GM18870 (cell line): ENCODE measurements around the gene COLQ.
"Not testable (repeated sequence)": the region's sequence is repeated elsewhere in the genome, so short reads cannot be mapped to it uniquely, and the experiment has no call there.

Source experiments
- ATAC-seq: cut with Tn5 transposase; IDR thresholded peaks from one replicate; pipeline ENCODE4 v1.9.1; 2021; ENCODE audit warnings: moderate library complexity; ENCODE audit not compliant: unreplicated experiment

The COLQ gene

DNA sequence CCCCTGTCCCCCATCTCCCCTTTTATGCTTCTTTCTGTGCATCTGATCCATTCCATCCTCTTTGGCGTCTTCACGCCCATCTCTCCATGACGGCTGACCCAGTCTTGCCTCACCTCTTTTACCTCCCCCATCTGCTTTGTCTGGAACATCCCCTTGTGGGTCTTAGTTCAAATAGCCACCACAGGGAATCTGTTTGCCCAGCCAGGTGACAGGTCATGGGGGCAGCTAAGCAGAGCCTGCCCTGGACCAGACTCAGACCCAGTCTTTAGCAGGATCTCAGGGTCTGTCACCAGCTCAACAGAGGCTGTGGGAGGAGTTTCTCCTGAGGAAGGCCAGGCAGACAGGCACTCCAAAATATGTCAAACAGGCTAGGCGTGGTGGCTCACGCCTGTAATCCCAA lies 28.1 kb downstream of the COLQ start:
- ATAC-seq = no peak

DNA sequence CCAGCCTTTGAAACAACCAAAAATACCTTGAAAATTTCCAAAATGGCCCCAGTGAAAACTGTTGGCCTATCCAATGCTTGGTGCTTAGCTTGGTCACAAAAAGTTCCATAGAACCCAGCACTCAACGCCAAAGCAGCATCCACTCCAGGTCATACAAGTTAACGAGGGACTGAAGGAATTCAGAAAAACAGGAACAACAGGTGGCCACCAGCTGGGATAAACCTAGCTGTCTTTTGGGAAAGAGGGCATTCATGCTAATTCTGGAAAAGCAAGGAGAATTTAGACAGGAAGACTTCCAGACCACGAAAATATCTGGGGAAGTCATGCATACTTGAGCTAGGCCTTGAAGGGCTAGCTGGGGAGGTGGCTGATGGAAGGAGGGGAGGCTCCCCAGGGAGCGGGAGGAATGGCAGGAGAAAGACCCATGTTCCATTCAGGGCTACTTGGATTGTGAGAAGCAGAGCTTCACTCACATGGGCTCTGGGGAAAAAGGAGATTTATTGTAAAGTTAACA lies 28.6 kb downstream of the COLQ start:
- ATAC-seq = no peak

DNA sequence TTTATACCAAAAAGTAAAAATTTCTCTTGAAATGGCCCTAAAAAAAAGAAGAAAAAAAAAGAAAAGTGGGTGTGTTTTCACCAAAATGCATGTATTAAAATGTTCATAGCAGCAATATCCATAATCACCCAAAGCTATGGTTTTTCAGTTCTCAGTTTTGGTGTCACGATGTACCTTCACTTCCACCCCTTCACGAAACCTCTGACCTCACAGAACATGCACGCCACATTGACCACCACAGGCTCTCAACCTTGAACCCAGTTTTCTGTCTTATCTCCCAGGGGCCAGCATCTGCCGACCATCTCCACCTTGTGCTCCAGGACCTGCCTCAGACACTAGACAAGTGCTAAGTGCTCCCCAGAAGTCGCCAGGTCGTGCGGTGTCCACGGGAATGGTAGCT lies 30.4 kb downstream of the COLQ start:
- ATAC-seq = no peak

DNA sequence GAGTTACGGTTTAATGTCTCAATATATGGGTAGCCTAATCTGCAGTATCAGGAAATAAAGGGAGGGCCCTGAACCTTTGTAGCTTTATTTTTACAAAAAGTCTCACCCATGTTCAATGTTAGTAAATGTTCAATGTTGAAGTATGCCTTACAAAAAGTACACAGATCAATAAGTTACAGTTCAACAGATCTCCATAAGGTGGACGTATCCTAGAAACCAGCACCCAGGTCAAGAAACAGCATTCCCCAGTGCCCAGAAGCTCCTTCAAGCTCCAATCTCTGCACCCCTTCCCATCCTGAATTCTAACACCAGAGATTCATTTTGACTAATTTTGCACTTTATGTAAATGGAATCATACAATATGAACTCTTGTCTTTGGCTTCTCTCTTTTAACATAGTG lies 31.3 kb downstream of the COLQ start:
- no peak for ATAC-seq

DNA sequence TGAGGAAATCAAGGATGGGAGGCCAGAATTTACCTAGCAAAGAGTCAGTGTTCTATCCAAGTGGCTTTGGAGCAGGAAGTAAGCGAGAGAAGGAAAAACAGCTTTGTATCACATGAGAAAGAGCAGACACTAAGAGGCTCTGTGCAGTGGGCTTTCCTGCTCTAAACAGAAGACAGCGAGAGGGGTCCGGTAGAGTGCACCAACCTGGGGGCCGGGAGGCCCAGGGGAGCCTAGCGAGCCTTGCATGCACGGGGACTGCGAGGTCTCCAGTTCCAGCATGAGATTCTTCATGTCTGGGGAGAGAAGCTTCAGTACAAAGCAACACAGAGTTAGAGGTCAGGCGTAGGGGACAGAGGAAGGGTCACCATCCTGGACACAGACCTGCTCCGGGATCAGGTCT lies 33.5 kb downstream of the COLQ start:
- ATAC-seq = no peak

DNA sequence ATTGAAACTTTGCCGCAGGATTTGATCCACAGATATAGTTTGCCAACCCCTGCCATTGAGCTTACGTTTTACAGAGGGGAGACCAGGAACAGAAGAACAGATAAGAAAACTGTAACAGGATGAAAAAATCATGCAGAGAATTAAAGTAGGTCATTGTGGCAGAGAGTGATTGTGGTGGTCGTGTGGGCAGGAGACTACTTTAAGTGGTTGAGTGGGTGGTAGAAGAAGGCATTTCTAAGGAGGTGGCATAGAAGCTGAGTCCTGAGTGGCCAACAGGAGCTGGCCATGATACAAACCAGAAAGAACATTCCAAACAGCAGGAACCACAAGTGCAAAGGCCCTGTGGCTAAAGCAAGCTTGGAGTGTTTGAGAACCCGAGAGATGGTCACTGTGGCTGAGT lies 34.5 kb downstream of the COLQ start:
- ATAC-seq = no peak

DNA sequence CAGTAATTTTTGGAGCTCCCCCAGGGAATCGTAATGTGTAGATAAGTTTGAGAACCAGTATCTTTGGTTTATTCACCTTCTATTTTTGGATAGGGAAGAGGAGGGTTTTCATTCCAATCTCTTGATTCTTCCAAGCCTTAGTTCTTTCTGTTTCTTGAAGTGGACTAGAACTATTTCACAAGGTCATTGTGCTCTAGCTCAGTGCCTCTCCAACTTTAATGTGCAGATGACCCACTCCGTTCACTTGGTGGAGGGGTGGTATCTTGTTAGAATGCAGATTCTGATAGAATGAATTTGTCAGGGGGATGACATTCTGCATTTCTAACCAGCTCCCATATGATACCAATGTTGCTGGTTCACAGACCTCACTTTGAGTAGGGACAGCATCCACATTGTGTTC lies 35.5 kb downstream of the COLQ start:
- ATAC-seq = no peak

DNA sequence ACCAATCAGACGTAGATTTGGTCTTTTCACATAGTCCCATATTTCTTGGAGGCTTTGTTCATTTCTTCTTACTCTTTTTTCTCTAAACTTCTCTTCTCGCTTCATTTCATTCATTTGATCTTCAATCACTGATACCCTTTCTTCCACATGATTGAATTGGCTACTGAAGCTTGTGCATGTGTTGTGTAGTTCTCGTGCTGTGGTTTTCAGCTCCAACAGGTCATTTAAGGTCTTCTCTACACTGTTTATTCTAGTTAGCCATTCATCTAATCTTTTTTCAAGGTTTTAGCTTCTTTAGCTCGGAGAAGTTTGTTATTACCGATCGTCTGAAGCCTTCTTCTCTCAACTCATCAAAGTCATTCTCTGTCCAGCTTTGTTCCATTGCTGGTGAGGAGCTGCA lies 37.0 kb downstream of the COLQ start:
- not testable (repeated sequence) for ATAC-seq

DNA sequence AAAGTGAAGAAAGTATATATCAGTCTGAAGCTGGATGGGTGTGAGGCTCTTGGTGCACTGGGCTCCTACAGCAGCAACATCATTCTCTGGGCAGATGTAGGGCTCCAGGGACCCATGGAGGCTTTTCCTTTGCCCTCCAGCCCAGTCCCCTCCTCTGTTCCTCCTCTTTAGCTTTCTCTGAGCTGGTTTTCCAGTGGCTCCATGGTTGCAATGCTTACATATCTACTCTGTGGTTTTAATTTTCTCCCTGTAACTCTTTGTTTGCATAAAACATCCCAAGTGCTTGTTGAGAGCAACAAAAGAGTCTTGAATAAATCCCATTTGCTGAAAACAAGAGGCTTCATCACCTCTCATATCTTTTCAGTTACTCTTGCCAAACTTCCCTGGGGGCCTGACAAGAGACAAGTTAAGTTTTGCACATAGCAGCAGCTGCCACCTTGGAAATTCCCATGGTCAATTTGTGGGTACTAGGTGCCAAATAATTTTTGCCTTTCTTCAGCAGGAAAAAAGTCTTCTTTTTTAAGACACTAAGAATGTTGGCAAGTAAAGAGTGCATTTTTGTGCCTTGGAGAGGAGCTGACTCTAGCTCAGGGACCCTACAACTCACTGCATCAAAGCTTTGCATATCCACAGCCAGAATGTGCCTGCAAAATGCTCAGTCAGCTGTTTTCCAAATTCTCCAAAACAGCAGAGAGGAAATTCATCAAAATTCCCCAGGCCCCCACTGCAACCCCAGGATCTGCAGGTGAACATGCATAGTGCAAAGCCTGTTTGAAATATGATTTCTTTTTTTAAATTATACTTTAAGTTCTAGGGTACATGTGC lies 41.9 kb downstream of the COLQ start:
- ATAC-seq = no peak

DNA sequence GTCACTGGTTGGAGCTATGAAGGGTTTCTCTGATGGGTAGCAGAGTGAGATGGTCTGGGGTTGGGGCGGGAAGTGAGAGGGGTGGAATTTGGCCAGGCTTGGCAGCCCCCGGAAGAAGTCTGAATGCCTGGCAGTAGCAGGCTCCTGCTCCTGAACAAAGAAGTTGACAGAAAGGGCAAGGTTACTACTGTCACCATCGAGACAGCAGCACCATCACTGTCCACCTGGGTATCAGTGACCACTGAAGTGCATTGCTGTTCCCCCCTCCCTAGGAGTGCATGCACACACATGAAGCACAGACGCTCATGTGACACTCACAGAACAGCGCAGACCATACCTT lies 42.9 kb downstream of the COLQ start:
- no peak for ATAC-seq

DNA sequence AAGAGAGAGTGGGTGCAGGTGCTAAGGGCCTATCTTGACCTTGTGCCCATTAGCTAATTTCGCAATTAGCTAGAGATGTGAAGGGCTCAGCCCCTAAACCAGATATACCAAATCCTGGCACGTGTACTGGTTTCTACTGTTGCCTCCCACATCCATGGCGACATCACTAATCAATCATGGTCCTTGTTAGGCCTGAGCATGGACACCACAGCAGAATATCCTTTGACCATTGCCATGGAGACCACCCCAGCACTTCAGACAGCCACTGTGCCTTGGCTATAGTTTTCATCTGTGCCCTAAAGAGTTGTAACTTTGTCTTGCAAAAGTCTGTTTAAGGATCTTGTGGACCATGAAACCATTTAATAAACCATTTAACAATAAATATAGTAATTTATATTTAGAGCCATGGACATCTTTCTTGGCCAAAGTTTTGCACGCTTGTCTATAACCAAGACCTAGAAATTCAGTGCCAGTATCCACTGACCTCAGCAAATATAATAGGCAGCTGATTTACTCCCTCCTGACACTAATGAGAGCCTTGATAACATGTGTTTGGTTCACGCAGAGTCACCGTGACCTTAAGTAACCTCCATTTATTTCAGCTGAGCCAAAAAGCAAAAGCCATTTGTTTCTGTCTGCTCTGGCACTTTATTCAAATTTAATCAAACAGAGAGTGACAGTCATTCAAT lies 43.4 kb downstream of the COLQ start:
- no peak for ATAC-seq

DNA sequence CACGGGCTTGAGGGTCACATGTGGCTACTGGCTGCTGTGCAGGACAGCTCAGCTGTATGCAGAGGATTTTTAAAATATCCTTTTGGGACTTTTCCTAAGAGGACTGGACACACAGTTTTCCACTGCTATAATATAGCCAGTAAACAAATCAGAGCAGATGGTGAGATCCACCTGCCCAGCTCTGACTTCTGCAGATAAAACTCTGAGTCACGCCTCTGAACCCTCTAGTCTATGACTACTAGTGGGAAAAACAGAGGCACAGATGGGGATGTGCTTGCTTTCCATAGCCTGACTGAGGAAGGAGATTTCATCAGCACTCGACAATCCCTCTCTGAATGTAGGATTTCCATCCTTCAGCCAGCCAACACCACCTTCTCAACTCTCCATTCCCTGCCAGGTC lies 45.1 kb downstream of the COLQ start:
- no peak for ATAC-seq

DNA sequence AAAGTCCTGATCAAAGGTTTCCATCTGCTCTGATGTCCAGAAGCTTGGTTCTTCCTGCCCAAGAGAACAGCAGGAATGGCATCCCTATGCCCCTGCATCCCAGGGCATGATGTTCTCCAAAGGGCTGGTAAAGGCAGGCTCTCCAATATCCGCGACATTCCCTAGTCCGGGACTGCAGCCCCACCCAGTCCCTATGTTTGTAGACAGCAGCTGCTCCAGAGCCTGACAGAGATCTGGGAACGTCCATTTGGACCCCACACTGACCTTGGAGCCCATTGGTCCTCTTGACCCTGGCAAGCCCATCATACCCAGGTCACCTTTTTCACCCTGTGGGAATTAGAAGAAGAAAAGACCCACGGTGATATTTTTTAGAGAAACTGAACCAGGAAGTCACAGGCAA lies 46.3 kb downstream of the COLQ start:
- ATAC-seq = no peak

DNA sequence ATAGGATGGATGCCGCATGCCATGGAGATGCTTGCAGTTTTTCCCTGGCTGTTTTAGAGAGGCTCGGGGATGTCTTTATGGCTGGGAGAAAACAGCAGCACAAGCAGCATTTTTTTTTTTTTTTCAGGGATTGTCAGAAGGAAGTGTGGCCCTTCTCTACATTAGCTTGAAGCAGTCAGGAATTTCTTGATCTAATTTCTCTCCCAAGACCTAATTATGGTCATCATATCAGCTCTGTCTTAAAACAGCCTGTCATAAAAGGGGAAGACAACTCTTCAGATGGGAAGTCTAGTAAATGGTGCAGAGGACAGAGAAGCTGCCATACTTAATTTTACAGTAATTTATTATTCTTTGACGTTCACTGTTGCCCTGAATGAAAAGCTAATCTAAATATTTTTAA lies 49.6 kb downstream of the COLQ start:
- no peak for ATAC-seq

DNA sequence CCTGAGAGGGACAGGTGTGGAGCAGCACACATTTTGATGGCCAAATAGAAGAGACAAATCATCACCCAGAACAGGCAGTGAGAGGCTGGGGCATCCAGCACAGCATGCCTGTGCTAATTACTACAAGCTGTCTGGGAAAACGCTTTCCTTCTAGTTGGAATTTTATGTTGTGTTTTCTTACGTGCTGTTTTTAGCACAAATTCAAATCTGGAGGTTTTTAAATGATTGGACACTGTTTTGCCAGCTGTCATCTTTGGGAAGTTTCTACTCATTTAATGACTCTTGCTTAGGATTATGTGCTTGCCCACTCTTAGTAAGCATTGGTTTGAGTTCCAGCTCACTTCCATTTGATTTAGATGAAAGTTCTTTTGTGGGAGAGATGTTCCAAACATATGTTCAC lies 50.7 kb downstream of the COLQ start:
- ATAC-seq = no peak

DNA sequence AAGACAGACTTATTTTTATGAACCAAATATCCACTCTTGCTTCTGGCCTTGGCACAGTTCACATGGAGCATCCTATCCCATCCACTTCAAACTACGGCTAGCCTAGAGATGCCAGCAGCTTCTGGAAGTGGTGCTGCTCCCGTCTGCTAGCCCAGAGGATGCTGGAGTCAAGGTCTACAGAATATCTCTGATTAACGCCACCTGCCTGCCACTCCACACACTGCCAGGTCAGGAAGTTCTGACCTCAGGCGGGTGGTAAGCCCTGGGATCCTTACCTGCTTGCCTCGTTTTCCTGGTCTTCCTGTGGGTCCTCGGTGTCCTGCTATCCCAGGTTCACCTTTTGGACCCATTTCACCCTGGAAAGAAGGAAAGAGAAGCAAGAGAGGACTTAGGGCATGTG lies 51.2 kb downstream of the COLQ start:
- ATAC-seq = no peak

DNA sequence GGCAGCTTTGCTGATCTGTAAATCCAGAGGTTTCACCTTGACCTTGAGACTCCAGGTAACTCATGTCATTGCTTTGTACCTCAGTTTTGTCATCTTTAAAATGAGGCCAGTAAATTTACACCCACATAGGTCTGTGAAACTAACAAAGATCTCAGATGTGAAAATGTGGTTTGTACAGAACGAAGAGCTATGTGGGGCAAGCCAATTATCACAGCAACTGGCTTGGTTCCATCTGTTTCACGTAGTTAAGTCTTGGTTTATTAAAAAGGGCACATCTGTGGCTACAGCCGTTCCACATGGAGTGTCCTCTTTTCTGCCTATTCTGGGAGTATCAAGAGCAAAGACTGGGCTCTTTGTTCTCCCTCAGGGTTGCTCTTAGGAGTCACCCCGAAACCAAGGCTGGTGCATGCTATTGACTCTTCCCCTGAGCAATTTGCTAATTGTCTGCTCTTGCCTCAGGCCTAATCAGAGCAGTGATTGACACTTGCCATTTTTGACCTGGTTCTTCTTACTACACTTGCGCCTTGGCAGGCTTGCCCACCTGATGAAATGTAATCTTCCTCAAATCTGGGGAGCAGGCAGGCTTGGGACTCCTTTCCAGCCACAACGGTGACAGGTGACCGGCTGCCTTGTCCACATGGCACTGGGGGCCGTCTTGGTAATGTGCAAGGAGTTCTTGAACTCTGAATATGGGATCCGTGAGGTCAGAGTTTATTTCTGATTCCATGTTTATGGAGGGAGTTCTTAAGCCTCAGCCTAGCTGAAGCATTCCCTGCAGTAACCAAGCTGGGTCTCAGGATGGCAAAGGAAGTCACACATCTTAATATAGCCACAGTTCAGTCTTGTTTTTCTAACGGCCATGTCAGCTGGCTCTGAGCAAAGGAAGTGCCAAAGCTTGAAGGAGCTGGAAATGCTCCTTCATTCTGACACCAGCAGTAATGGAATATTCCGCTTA lies 54.0 kb downstream of the COLQ start:
- ATAC-seq = no peak

DNA sequence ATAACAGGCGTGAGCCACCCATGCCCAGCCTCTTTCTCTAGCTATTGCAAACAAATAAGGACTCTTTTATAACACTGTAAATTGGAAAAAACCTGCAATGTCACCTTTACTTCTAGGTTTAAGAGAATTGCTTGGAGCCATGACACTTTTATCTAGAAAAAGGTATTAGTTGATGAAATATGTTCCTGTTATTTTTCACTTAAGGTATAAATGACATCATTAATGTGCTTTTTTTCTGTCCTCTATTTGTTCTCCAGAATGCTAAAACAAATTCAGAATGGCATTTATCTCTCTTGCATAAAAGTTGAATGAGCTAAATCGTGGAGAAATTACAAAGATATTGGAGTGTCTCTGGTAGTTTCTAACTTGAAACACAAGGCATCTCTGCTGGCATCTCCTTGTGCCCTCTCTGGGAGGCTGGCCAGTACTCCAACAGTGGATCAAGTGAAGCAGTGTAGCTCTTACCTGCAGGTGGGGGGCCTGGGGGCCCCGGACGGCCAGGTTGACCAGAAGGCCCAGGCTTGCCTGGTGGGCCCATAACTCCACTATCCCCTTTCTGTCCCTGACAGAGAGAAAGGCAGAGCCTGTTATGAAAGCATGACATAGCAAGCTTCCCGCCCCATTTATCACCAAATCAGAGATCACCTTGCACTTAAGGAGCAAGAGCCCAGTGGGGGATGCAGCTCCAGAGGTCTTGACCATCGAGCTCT lies 55.5 kb downstream of the COLQ start:
- no peak for ATAC-seq

DNA sequence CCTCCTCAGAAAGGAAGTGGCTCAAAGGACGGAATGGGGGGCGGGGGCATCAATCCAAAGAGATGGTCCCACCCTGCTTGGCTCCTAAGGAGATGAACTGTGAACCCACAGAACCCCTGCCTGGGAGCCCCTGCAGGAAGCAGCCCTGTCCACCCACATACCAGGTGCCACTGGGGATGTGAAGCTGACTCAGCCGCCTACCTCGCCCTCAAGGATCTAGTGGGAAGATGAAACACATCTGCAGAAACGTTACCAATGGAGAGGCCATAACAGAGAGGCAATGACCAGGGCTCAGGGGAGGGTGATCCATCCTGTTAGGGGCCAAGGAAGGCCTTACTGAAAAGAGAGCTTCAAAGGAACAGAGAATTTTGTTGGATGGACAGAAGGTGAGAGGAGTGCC lies 59.1 kb downstream of the COLQ start:
- ATAC-seq = no peak

DNA sequence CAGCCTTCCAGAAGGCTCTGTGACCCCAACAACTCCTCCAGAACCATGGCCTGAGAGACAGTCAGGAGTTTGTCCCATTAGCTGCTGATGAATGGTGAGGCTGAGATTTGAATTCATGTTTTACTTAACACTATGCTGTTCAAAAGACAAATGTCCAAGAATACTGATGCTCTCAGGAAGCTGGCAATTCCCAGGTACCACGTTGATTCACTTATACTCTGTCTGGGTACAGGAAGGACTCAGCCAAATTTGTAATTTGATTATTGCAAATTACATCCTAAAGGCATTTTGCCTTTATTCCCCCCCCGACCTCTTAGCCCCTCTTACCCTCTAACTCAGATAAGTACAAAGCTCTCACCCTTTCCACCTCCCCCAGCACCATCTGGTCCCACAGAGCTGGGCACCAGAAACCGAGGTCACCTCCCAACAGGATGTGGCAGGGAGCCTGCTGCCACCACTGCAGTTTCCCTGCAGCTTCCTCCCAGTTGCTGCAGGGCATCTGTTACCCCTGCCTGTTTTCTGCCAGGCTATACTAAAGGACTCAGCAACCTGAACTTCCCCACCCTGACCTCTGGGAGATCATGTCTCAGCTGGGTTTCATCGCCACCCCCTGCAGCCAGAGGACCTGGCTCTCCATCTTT lies 60.5 kb downstream of the COLQ start:
- ATAC-seq = no peak
